GM12891 (cell line): ENCODE measurements around the gene RIC8A.

Experiments
- POLR2A ChIP-seq: IDR thresholded peaks from 2 replicates; pipeline ENCODE4 v1.6.1; 2011; ENCODE audit warnings: low read depth, low read length, control low read depth
- POLR2AphosphoS5 ChIP-seq: IDR thresholded peaks from 2 replicates; pipeline ENCODE4 v1.6.1; 2011; ENCODE audit warnings: low read depth, low read length, control low read depth
- POU2F2 ChIP-seq: IDR thresholded peaks from 2 replicates; pipeline ENCODE4 v1.6.1; 2011; ENCODE audit warnings: low read depth, mild to moderate bottlenecking, control low read depth, low read length, moderate library complexity
- SPI1 ChIP-seq: IDR thresholded peaks from 2 replicates; pipeline ENCODE4 v1.6.1; 2011; ENCODE audit warnings: low read depth, low read length, control low read depth
- TAF1 ChIP-seq: IDR thresholded peaks from 2 replicates; pipeline ENCODE4 v1.6.1; 2011; ENCODE audit warnings: low read depth, low read length, control low read depth

GRCh38 chr11:206526-207207 is 841 bp upstream of the RIC8A start:
- TF ChIP-seq TAF1 = no peak
- no peak; the same call in 1 of the 2 replicates for TF ChIP-seq POLR2A
- no peak for TF ChIP-seq POU2F2
- TF ChIP-seq SPI1 = no peak
- 0 out of 2 replicates have a peak, but pooled peaks have one; percentile 14 for TF ChIP-seq POLR2AphosphoS5
